OCI-LY1 (cell line): ENCODE results near the gene ZNF814.
"Not testable (repeated sequence)": the region's sequence is repeated elsewhere in the genome, so short reads cannot be mapped to it uniquely, and the experiment has no call there.

Experiments
- H2AFZ ChIP-seq: fragments of 200-600 bp; sonication (generic), shearing (Covaris generic); 2 replicates; pipeline ENCODE4 v1.6.0; 2014; ENCODE audit warnings: antibody characterized with exemption, mild to moderate bottlenecking, low read length
- H3F3A ChIP-seq: fragments of 200-600 bp; sonication (generic), shearing (Covaris generic); 2 replicates; pipeline ENCODE4 v1.6.0; 2014; ENCODE audit warnings: mild to moderate bottlenecking, antibody characterized with exemption, low read length, moderate library complexity; ENCODE audit not compliant: insufficient read depth
- H3K27ac ChIP-seq: fragments of 200-600 bp; sonication (generic); 2 replicates; pipeline ENCODE4 v1.5.1; 2014; ENCODE audit warnings: low read length, mixed run types, mild to moderate bottlenecking, low read depth; ENCODE audit not compliant: poor library complexity, severe bottlenecking
- H3K27me3 ChIP-seq: fragments of 200-600 bp; sonication (generic); 2 replicates; pipeline ENCODE4 v1.6.0; 2014; ENCODE audit warnings: antibody characterized with exemption, mild to moderate bottlenecking, low read length, moderate library complexity; ENCODE audit not compliant: insufficient read depth
- H3K36me3 ChIP-seq: fragments of 200-600 bp; sonication (generic); 2 replicates; pipeline ENCODE4 v1.6.1; 2014; ENCODE audit warnings: mild to moderate bottlenecking, antibody characterized with exemption, low read length, moderate library complexity, mixed read lengths; ENCODE audit not compliant: insufficient read depth
- H3K4me1 ChIP-seq: fragments of 200-600 bp; sonication (generic); 2 replicates; pipeline ENCODE4 v1.5.1; 2014; ENCODE audit warnings: mild to moderate bottlenecking, low read length, moderate library complexity; ENCODE audit not compliant: insufficient read depth, severe bottlenecking
- H3K4me2 ChIP-seq: fragments of 200-600 bp; sonication (generic), shearing (Covaris generic); 2 replicates; pipeline ENCODE4 v1.6.1; 2014; ENCODE audit warnings: low read length
- H3K4me3 ChIP-seq: fragments of 200-600 bp; sonication (generic); 2 replicates; pipeline ENCODE4 v1.5.1; 2014; ENCODE audit warnings: low read length, low read depth, mild to moderate bottlenecking, mixed read lengths; ENCODE audit not compliant: poor library complexity, severe bottlenecking
- H3K79me2 ChIP-seq: fragments of 200-600 bp; shearing (Covaris generic); 2 replicates; pipeline ENCODE4 v1.6.1; 2016; ENCODE audit warnings: mixed run types, low read length, mixed read lengths; ENCODE audit not compliant: insufficient read depth
- H3K9ac ChIP-seq: fragments of 200-600 bp; sonication (generic), shearing (Covaris generic); 2 replicates; pipeline ENCODE4 v1.6.1; 2014; ENCODE audit warnings: mild to moderate bottlenecking, low read length, mixed read lengths
- H3K9me2 ChIP-seq: fragments of 200-600 bp; sonication (generic), shearing (Covaris generic); 2 replicates; pipeline ENCODE4 v1.6.1; 2014; ENCODE audit warnings: low read depth, mild to moderate bottlenecking, low read length, mixed read lengths
- H3K9me3 ChIP-seq: fragments of 200-600 bp; shearing (Covaris generic); 2 replicates; pipeline ENCODE4 v1.6.1; 2014; ENCODE audit warnings: low read length, mixed read lengths
- H4K20me1 ChIP-seq: fragments of 200-600 bp; sonication (generic), shearing (Covaris generic); 2 replicates; pipeline ENCODE4 v1.6.0; 2016; ENCODE audit warnings: mild to moderate bottlenecking, low read length; ENCODE audit not compliant: insufficient read depth
- EZH2 ChIP-seq: fragments of 200-600 bp; sonication (generic), shearing (Covaris generic); IDR thresholded peaks from 2 replicates; pipeline ENCODE4 v1.8.0; 2017; ENCODE audit warnings: borderline replicate concordance, mixed run types, mild to moderate bottlenecking, antibody characterized with exemption, low read length, moderate library complexity, mixed read lengths
- TF ChIP-seq, protein P1 (sequence below): fragments of 200-600 bp; sonication (generic), shearing (Covaris generic); IDR thresholded peaks from 2 replicates; pipeline ENCODE4 v1.5.1; 2017; ENCODE audit warnings: mild to moderate bottlenecking, antibody characterized with exemption, low read length, moderate library complexity, mixed read lengths

The ZNF814 gene

DNA sequence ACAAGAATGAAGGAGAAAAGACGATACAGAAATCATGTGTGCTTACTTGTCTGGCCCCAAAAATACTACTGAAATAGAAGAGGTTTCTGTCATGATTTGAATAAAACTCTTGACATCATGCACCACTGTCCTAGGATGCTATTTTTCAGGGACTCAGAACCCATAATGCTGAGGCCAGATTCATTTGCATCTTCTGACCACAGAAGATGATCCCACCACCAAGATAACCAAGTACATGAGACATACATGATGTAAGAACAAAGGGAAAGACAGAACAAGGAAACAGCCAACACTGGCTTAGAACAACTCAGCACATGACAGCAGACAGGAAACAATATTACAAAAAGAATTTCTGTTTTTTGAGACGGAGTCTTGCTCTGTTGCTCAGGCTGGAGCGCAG, 76.6 kb downstream of the ZNF814 start:
- H3K9me3 ChIP-seq: no peaks in the 10 kb centered on the region
- H3K36me3 ChIP-seq: peaks cover 39% of the 10 kb centered on the region
- no peaks in the 10 kb centered on the region for H3K9me2 ChIP-seq
- peak overlapping the region; percentile 94 for H3K4me3 ChIP-seq
- peaks cover 8% of the 10 kb centered on the region; the same call in 1 of the 2 replicates for H3K79me2 ChIP-seq
- peaks cover 28% of the 10 kb centered on the region for H3K4me1 ChIP-seq
- peak overlapping the region; percentile 67 for H3K27ac ChIP-seq
- H3F3A ChIP-seq: no peaks in the 10 kb centered on the region
- TF ChIP-seq, protein P1, sequence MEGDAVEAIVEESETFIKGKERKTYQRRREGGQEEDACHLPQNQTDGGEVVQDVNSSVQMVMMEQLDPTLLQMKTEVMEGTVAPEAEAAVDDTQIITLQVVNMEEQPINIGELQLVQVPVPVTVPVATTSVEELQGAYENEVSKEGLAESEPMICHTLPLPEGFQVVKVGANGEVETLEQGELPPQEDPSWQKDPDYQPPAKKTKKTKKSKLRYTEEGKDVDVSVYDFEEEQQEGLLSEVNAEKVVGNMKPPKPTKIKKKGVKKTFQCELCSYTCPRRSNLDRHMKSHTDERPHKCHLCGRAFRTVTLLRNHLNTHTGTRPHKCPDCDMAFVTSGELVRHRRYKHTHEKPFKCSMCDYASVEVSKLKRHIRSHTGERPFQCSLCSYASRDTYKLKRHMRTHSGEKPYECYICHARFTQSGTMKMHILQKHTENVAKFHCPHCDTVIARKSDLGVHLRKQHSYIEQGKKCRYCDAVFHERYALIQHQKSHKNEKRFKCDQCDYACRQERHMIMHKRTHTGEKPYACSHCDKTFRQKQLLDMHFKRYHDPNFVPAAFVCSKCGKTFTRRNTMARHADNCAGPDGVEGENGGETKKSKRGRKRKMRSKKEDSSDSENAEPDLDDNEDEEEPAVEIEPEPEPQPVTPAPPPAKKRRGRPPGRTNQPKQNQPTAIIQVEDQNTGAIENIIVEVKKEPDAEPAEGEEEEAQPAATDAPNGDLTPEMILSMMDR: no peak
- no peak for TF ChIP-seq EZH2
- peak overlapping the region; percentile 92; the same call in 1 of the 2 replicates for H3K4me2 ChIP-seq
- H2AFZ ChIP-seq: no peak overlapping the region
- no peaks in the 10 kb centered on the region for H3K27me3 ChIP-seq
- no peak overlapping the region; the same call in 1 of the 2 replicates for H3K9ac ChIP-seq
- no peaks in the 10 kb centered on the region for H4K20me1 ChIP-seq

DNA sequence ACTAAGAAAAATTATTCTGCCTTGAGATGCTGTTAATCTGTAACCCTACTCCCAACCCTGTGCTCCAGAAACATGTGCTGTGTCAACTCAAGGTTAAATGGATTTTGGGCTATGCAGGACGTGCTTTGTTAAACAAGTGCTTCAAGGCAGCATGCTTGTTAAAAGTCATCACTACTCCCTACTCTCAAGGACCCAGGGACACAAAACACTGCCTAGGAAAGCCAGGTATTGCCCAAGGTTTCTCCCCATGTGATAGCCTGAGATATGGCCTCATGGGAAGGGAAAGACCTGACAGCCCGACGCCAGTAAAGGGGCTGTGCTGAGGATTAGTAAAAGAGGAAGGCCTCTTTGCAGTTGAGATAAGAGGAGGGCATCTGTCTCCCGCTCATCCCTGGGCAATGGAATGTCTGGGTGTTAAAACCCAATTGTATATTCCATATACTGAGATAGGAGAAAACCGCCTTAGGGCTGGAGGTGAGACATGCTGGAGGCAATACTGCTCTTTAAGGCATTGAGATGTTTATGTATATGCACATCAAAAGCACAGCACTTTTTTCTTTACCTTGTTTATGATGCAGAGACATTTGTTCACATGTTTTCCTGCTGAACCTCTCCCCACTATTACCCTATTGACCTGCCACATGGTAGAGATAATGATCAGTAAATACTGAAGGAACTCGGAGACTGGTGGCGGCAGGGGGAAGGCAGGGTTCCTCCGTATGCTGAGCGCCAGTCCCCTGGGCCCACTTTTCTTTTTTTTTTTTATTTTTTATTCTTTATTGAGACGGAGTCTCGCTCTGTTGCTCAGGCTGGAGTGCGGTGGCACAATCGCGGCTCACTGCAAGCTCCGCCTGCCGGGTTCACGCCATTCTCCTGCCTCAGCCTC, 78.2 kb downstream of the ZNF814 start:
- not testable (repeated sequence) for H3K4me3 ChIP-seq, H4K20me1 ChIP-seq, H3K79me2 ChIP-seq, H3K27ac ChIP-seq, H3F3A ChIP-seq, H3K27me3 ChIP-seq, H3K4me2 ChIP-seq, H3K9me2 ChIP-seq, H2AFZ ChIP-seq, H3K9me3 ChIP-seq, H3K9ac ChIP-seq
- Histone ChIP-seq H3K4me1 (peaks cover 28% of the 10 kb centered on the region), H3K36me3 (peaks cover 55% of the 10 kb centered on the region)

DNA sequence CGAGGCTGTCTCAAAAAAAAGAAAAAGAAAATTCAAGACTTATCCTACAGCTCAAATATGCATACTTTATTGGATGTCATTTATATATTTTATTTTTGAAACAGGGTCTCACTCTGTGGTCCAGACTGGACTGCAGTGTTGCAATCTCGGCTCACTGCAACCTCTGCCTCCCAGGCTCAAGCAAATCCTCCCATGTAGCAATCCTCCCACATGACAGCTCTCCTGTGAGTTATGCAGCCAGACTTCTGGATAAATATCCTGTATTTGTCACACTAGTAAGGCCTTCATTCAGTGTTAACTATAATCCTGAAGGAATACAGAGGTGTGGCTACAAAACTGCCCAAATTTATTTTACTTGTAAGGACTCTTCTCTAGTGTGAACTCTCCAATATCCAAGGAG, 81.3 kb downstream of the ZNF814 start:
- Histone ChIP-seq H3K4me1 (peaks cover 7% of the 10 kb centered on the region), H3K9me3 (no peaks in the 10 kb centered on the region), H3F3A (no peaks in the 10 kb centered on the region), H3K9me2 (no peaks in the 10 kb centered on the region), H4K20me1 (no peaks in the 10 kb centered on the region), H3K4me2 (no peak overlapping the region), H2AFZ (no peak overlapping the region), H3K36me3 (peaks cover 66% of the 10 kb centered on the region), H3K79me2 (no peaks in the 10 kb centered on the region), H3K9ac (no peak overlapping the region), H3K27ac (no peak overlapping the region), H3K27me3 (no peaks in the 10 kb centered on the region), H3K4me3 (no peak overlapping the region)
- no peak for TF ChIP-seq EZH2
- TF ChIP-seq, protein P1: no peak
